Tibial nerve (tissue), 4 donors: ENCODE results near the gene ADGRG2. TPM values are rescaled to one million over a fixed set of nuclear protein-coding genes. Genes with fewer than 3 reads are reported as not detected.
"Not testable (repeated sequence)": the region's sequence is repeated elsewhere in the genome, so short reads cannot be mapped to it uniquely, and the experiment has no call there.

Experiments
- DNase-seq, 2 donors: peaks; one replicate each; pipeline ENCODE4 v3.0.0-alpha.2; 2019; ENCODE audit warnings: low spot score in 2 of 2
- H3K27ac ChIP-seq, 4 donors: fragments of 200-600 bp; sonication (generic) in 3 of 4; one replicate each; pipeline ENCODE4 v1.5.1; 2017 to 2019; ENCODE audit warnings: mild to moderate bottlenecking in 1 of 4
- H3K27me3 ChIP-seq, 2 donors: fragments of 200-600 bp; sonication (generic) in 1 of 2; one replicate each; pipeline versions ENCODE4 v1.5.1 to v1.6.0; 2017 to 2019
- H3K36me3 ChIP-seq, 3 donors: fragments of 200-600 bp; sonication (generic); one replicate each; pipeline ENCODE4 v1.5.1; 2018 to 2019
- H3K4me1 ChIP-seq, 4 donors: fragments of 200-600 bp; sonication (generic) in 3 of 4; one replicate each; pipeline ENCODE4 v1.5.1; 2017 to 2019
- H3K4me3 ChIP-seq, 4 donors: fragments of 200-600 bp; sonication (generic) in 3 of 4; one replicate each; pipeline ENCODE4 v1.5.1; 2017 to 2019; ENCODE audit warnings: mild to moderate bottlenecking in 1 of 4, moderate library complexity in 1 of 4
- H3K9me3 ChIP-seq, 4 donors: fragments of 200-600 bp; sonication (generic) in 3 of 4; one replicate each; pipeline ENCODE4 v1.5.1; 2017 to 2019
- CTCF ChIP-seq, 5 experiments: fragments of 200-600 bp in 3 of 5; fragments of 450-650 bp in 2 of 5; sonication (generic) in 3 of 5; IDR thresholded peaks; one replicate each; pipeline ENCODE4 v1.5.1; 2016 to 2019; ENCODE audit warnings: antibody characterized with exemption in 5 of 5, mild to moderate bottlenecking in 3 of 5, moderate library complexity in 2 of 5
- EP300 ChIP-seq, 2 donors: sonication (generic); formaldehyde crosslinking; IDR thresholded peaks; one replicate each; pipeline ENCODE4 v1.6.1; 2017; ENCODE audit warnings: antibody characterized with exemption in 2 of 2, mild to moderate bottlenecking in 1 of 2
- POLR2A ChIP-seq, 2 donors: fragments of 450-650 bp; IDR thresholded peaks; one replicate each; pipeline ENCODE4 v1.6.1; 2017; ENCODE audit warnings: antibody characterized with exemption in 2 of 2, mild to moderate bottlenecking in 2 of 2, moderate library complexity in 2 of 2
- WGBS, 2 donors: methylation state at CpG; one replicate each; pipeline ENCODE4 v1.1.5; 2018; 5-methylcytosine and 5-hydroxymethylcytosine counted together
- total RNA-seq, 4 donors: library from RNA; depleted of rRNA; stranded (reverse); fragments of >200 nt; gene quantifications; one replicate each; pipeline ENCODE4 v1.1.0, GENCODE V29; 2016

The ADGRG2 gene
- total RNA-seq, 4 donors from 2014 or later, result 4.2 to 23.0 (median 9.9) TPM

- no peaks in the 10 kb centered on the region for H3K27me3 ChIP-seq
- TF ChIP-seq EP300 (IDR thresholded peaks at IDR 0.05) (no peak), CTCF (IDR thresholded peaks at IDR 0.05) (no peak), POLR2A (IDR thresholded peaks at IDR 0.05) (no peak)
- H3K27ac ChIP-seq, result no peak overlapping the region
- WGBS, 2 donors, result 81 to 94% methylated on average over 3 of the region's 3 CpGs
- H3K36me3 ChIP-seq, result no peaks in the 10 kb centered on the region
- H3K9me3 ChIP-seq, result no peaks in the 10 kb centered on the region
- no peaks in the 10 kb centered on the region for H3K4me1 ChIP-seq
- no peak overlapping the region for H3K4me3 ChIP-seq
- DNase-seq, result no peak
These were observed 91.5 kb downstream of the ADGRG2 start for GRCh38 chrX:19030805-19031204.

GRCh38 chrX:19028560-19028959 lies 93.7 kb downstream of the ADGRG2 start:
- WGBS, 2 donors, result 71 to 89% methylated on average over 6 of the region's 6 CpGs
- TF ChIP-seq POLR2A (IDR thresholded peaks at IDR 0.05) (no peak), CTCF (IDR thresholded peaks at IDR 0.05) (no peak), EP300 (IDR thresholded peaks at IDR 0.05) (no peak)
- no peak overlapping the region for H3K27ac ChIP-seq
- H3K9me3 ChIP-seq, result no peaks in the 10 kb centered on the region
- no peaks in the 10 kb centered on the region for H3K36me3 ChIP-seq
- no peak for DNase-seq
- no peaks in the 10 kb centered on the region for H3K4me1 ChIP-seq
- no peaks in the 10 kb centered on the region for H3K27me3 ChIP-seq
- H3K4me3 ChIP-seq, result no peak overlapping the region

- 69 to 86% methylated on average over 4 of the region's 4 CpGs for WGBS, 2 donors
- Histone ChIP-seq H3K27ac (no peak overlapping the region), H3K4me1 (no peaks in the 10 kb centered on the region), H3K36me3 (no peaks in the 10 kb centered on the region), H3K9me3 (no peaks in the 10 kb centered on the region), H3K27me3 (no peaks in the 10 kb centered on the region), H3K4me3 (no peak overlapping the region)
- TF ChIP-seq CTCF (IDR thresholded peaks at IDR 0.05) (no peak), EP300 (IDR thresholded peaks at IDR 0.05) (no peak), POLR2A (IDR thresholded peaks at IDR 0.05) (no peak)
- no peak for DNase-seq
These were observed 97.9 kb downstream of the ADGRG2 start for GRCh38 chrX:19024366-19024765.

- no peak for TF ChIP-seq POLR2A (IDR thresholded peaks at IDR 0.05)
- no peak for TF ChIP-seq CTCF (IDR thresholded peaks at IDR 0.05)
- TF ChIP-seq EP300 (IDR thresholded peaks at IDR 0.05), result no peak
- no peaks in the 10 kb centered on the region for H3K4me1 ChIP-seq
- no peaks in the 10 kb centered on the region for H3K9me3 ChIP-seq
- H3K4me3 ChIP-seq, result no peak overlapping the region
- 65 to 71% methylated on average over 2 of the region's 2 CpGs for WGBS, 2 donors
- no peak overlapping the region for H3K27ac ChIP-seq
- no peaks in the 10 kb centered on the region for H3K36me3 ChIP-seq
- no peaks in the 10 kb centered on the region for H3K27me3 ChIP-seq
- no peak for DNase-seq
These were observed 102.3 kb downstream of the ADGRG2 start for GRCh38 chrX:19019996-19020395.

GRCh38 chrX:19017271-19017670 lies 105.0 kb downstream of the ADGRG2 start:
- Histone ChIP-seq H3K27me3 (no peaks in the 10 kb centered on the region), H3K9me3 (no peaks in the 10 kb centered on the region), H3K36me3 (no peaks in the 10 kb centered on the region), H3K4me1 (no peaks in the 10 kb centered on the region), H3K4me3 (no peak overlapping the region), H3K27ac (no peak overlapping the region)
- TF ChIP-seq EP300 (IDR thresholded peaks at IDR 0.05), result no peak
- peak in 3 of 5 experiments; percentile 13 to 18 (median 16) for TF ChIP-seq CTCF (IDR thresholded peaks at IDR 0.05)
- TF ChIP-seq POLR2A (IDR thresholded peaks at IDR 0.05), result no peak
- no peak for DNase-seq
- WGBS, 2 donors, result 25 to 59% methylated on average over 3 of the region's 3 CpGs

- H3K27me3 ChIP-seq, H3K36me3 ChIP-seq: not testable (repeated sequence)
These were observed 105.7 kb downstream of the ADGRG2 start for GRCh38 chrX:19016614-19017013.

More at GRCh38 chrX:19016614-19017013, 105.7 kb downstream of the ADGRG2 start:
- not testable (repeated sequence) for H3K4me1 ChIP-seq, DNase-seq, H3K9me3 ChIP-seq, H3K4me3 ChIP-seq, H3K27ac ChIP-seq
- 88 to 93% methylated on average over 8 of the region's 8 CpGs for WGBS, 2 donors
